ENCODE results near the gene PLA2G4C. TPM values are rescaled to one million over a fixed set of nuclear protein-coding genes. Genes with fewer than 3 reads are reported as not detected.

Gene PLA2G4C
- total RNA-seq, 1 experiment from 2014 or later, result 4.2 TPM

- CTCF ChIA-PET, result interaction anchor here (0.6 kb wide), 1 partner anchor 270 kb away, joined by 3 read pairs; no protein-coding TSS in a partner anchor
- peaks cover 71% of the 10 kb centered on the region for H3K27me3 Mint-ChIP-seq (ENCODE audit: unreplicated experiment)
- H3K9me3 Mint-ChIP-seq (ENCODE audit: low read depth, unreplicated experiment), result no peaks in the 10 kb centered on the region
- H3K4me1 Mint-ChIP-seq (ENCODE audit: low read depth, unreplicated experiment), result no peaks in the 10 kb centered on the region
- TF ChIP-seq, protein P1, sequence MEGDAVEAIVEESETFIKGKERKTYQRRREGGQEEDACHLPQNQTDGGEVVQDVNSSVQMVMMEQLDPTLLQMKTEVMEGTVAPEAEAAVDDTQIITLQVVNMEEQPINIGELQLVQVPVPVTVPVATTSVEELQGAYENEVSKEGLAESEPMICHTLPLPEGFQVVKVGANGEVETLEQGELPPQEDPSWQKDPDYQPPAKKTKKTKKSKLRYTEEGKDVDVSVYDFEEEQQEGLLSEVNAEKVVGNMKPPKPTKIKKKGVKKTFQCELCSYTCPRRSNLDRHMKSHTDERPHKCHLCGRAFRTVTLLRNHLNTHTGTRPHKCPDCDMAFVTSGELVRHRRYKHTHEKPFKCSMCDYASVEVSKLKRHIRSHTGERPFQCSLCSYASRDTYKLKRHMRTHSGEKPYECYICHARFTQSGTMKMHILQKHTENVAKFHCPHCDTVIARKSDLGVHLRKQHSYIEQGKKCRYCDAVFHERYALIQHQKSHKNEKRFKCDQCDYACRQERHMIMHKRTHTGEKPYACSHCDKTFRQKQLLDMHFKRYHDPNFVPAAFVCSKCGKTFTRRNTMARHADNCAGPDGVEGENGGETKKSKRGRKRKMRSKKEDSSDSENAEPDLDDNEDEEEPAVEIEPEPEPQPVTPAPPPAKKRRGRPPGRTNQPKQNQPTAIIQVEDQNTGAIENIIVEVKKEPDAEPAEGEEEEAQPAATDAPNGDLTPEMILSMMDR (IDR thresholded peaks at IDR 0.05; ENCODE audit: unreplicated experiment), result no peak
- H3K36me3 Mint-ChIP-seq (ENCODE audit: insufficient read depth, unreplicated experiment), result no peaks in the 10 kb centered on the region
- H3K27ac Mint-ChIP-seq (ENCODE audit: unreplicated experiment), result no peak overlapping the region
- no TSS peak for BruUV-seq (replicated peaks)
- intact Hi-C loops (cut with micrococcal nuclease; ENCODE audit: unreplicated experiment), result no loop called here
- no peak overlapping the region for H3K4me3 Mint-ChIP-seq (ENCODE audit: low read depth, unreplicated experiment)
- no peak for DNase-seq
Measured at GRCh38 chr19:48053076-48053475, 57.5 kb downstream of the PLA2G4C start.

- peaks cover 73% of the 10 kb centered on the region for H3K27me3 Mint-ChIP-seq (ENCODE audit: unreplicated experiment)
- H3K4me1 Mint-ChIP-seq (ENCODE audit: low read depth, unreplicated experiment), result no peaks in the 10 kb centered on the region
- peaks cover 2% of the 10 kb centered on the region for H3K9me3 Mint-ChIP-seq (ENCODE audit: low read depth, unreplicated experiment)
- no peak for DNase-seq
- H3K4me3 Mint-ChIP-seq (ENCODE audit: low read depth, unreplicated experiment), result no peak overlapping the region
- CTCF ChIA-PET, result interaction anchor here (0.6 kb wide), 1 partner anchor 52 kb away, joined by 3 read pairs; no protein-coding TSS in a partner anchor
- BruUV-seq (replicated peaks), result no TSS peak
- TF ChIP-seq, protein P1 (IDR thresholded peaks at IDR 0.05; ENCODE audit: unreplicated experiment), result no peak
- H3K36me3 Mint-ChIP-seq (ENCODE audit: insufficient read depth, unreplicated experiment), result no peaks in the 10 kb centered on the region
- no peak overlapping the region for H3K27ac Mint-ChIP-seq (ENCODE audit: unreplicated experiment)
- intact Hi-C loops (cut with micrococcal nuclease; ENCODE audit: unreplicated experiment), result no loop called here
Measured at GRCh38 chr19:48051335-48052033, 59.1 kb downstream of the PLA2G4C start.

- TF ChIP-seq, protein P1 (IDR thresholded peaks at IDR 0.05; ENCODE audit: unreplicated experiment), result no peak
- intact Hi-C loops (cut with micrococcal nuclease; ENCODE audit: unreplicated experiment), result no loop called here
- Mint-ChIP-seq H3K36me3 (ENCODE audit: insufficient read depth, unreplicated experiment) (no peaks in the 10 kb centered on the region), H3K4me3 (ENCODE audit: low read depth, unreplicated experiment) (no peak overlapping the region), H3K9me3 (ENCODE audit: low read depth, unreplicated experiment) (peaks cover 13% of the 10 kb centered on the region), H3K27me3 (ENCODE audit: unreplicated experiment) (peaks cover 82% of the 10 kb centered on the region), H3K4me1 (ENCODE audit: low read depth, unreplicated experiment) (no peaks in the 10 kb centered on the region), H3K27ac (ENCODE audit: unreplicated experiment) (no peak overlapping the region)
- BruUV-seq (replicated peaks), result no TSS peak
- DNase-seq, result no peak
- CTCF ChIA-PET, result interaction anchor here (0.8 kb wide), 1 partner anchor 248 kb away, joined by 3 read pairs; no protein-coding TSS in a partner anchor
Measured at GRCh38 chr19:48044561-48044960, 66.1 kb downstream of the PLA2G4C start.

- TF ChIP-seq, protein P1 (IDR thresholded peaks at IDR 0.05; ENCODE audit: unreplicated experiment), result no peak
Measured at GRCh38 chr19:48043675-48044258, 66.8 kb downstream of the PLA2G4C start, which contains the start of gene CABP5. Gene CABP5 (minus strand): TSS chr19:48044079. CDS start chr19:48043922, 157 bp downstream.

More at GRCh38 chr19:48043675-48044258, 66.8 kb downstream of the PLA2G4C start, which contains the start of gene CABP5:
- H3K9me3 Mint-ChIP-seq (ENCODE audit: low read depth, unreplicated experiment), result peaks cover 13% of the 10 kb centered on the region
- H3K27ac Mint-ChIP-seq (ENCODE audit: unreplicated experiment), result no peak within 1 kb of the TSS
- CTCF ChIA-PET, result interaction anchor here (0.8 kb wide), 1 partner anchor 249 kb away, joined by 3 read pairs; no protein-coding TSS in a partner anchor
- H3K4me1 Mint-ChIP-seq (ENCODE audit: low read depth, unreplicated experiment), result no peaks in the 10 kb centered on the region
- intact Hi-C loops (cut with micrococcal nuclease; ENCODE audit: unreplicated experiment), result no loop called here
- DNase-seq, result no peak
- H3K36me3 Mint-ChIP-seq (ENCODE audit: insufficient read depth, unreplicated experiment), result no peaks in the 10 kb centered on the region
- BruUV-seq (replicated peaks), result no TSS peak
- H3K4me3 Mint-ChIP-seq (ENCODE audit: low read depth, unreplicated experiment), result no peak within 1 kb of the TSS
- H3K27me3 Mint-ChIP-seq (ENCODE audit: unreplicated experiment), result peaks cover 82% of the 10 kb centered on the region
